Calu3 (cell line): ENCODE data around the gene CCIN. TPM values are rescaled to one million over a fixed set of nuclear protein-coding genes. Genes with fewer than 3 reads are reported as not detected.

ENCODE experiments used
- BruUV-seq: library from RNA; stranded (reverse); fragments of 400-500 nt; replicated peaks from 2 replicates; lab custom pipeline; 2021; lab: Mats Ljungman, UMichigan
- CTCF ChIA-PET: fragments of 300-600 bp; sonication (Branson Sonifier 250); formaldehyde crosslinking; loops from one replicate; lab custom pipeline; 2022; ENCODE audit warnings: antibody characterized with exemption; lab: Charles Lee
- DNase-seq: peaks from one replicate; pipeline ENCODE4 v3.0.0; 2022
- H3K27ac Mint-ChIP-seq: one replicate; pipeline ENCODE4 v1.8.0; 2022; ENCODE audit warnings: mixed read lengths; ENCODE audit not compliant: unreplicated experiment
- H3K27me3 Mint-ChIP-seq: one replicate; pipeline ENCODE4 v1.8.0; 2022; ENCODE audit warnings: mixed read lengths; ENCODE audit not compliant: unreplicated experiment
- H3K36me3 Mint-ChIP-seq: one replicate; pipeline ENCODE4 v1.8.0; 2022; ENCODE audit warnings: mild to moderate bottlenecking, moderate library complexity, mixed read lengths; ENCODE audit not compliant: insufficient read depth, unreplicated experiment
- H3K4me1 Mint-ChIP-seq: one replicate; pipeline ENCODE4 v1.8.0; 2022; ENCODE audit warnings: mild to moderate bottlenecking, low read depth, mixed read lengths; ENCODE audit not compliant: unreplicated experiment
- H3K4me3 Mint-ChIP-seq: one replicate; pipeline ENCODE4 v1.8.0; 2022; ENCODE audit warnings: mild to moderate bottlenecking, low read depth, moderate library complexity, mixed read lengths; ENCODE audit not compliant: unreplicated experiment
- H3K9me3 Mint-ChIP-seq: one replicate; pipeline ENCODE4 v1.8.0; 2022; ENCODE audit warnings: low read depth, mixed read lengths; ENCODE audit not compliant: unreplicated experiment
- intact Hi-C: fragments of 100-400 bp; cut with micrococcal nuclease; formaldehyde crosslinking; loops from one replicate; pipeline ENCODE4 v1.10.0; 2022; ENCODE audit not compliant: unreplicated experiment
- total RNA-seq: library from RNA; stranded (reverse); gene quantifications from 2 replicates; pipeline ENCODE4 v1.2.3, GENCODE V29; 2022
- TF ChIP-seq, protein P1 (sequence below): fragments of 200-600 bp; IDR thresholded peaks from one replicate; pipeline ENCODE4 v1.8.0; 2022; ENCODE audit warnings: antibody characterized with exemption; ENCODE audit not compliant: unreplicated experiment

CCIN gene
- total RNA-seq, 1 experiment from 2014 or later = not detected

DNA sequence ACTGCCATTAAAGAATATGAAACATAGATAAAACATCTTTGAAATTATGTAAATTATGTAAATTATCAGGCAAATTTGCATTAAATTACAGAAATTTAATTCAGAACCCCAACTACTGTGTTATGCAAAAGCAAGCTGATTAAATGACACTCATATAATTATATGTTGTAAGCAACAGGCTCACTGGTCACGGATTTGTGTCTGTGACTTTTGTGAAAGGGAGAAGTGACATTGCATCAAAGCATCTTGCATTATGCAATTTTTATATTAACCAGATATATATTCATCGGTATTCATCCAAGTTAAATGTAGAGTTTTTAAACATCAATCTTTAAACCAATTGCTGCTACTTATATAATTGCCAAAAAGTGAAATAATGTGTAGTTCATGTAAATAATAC lies 45.7 kb upstream of the CCIN start:
- no peak overlapping the region for H3K4me3 Mint-ChIP-seq
- H3K27me3 Mint-ChIP-seq = peaks cover 14% of the 10 kb centered on the region
- no peaks in the 10 kb centered on the region for H3K36me3 Mint-ChIP-seq
- CTCF ChIA-PET = no interaction called here
- DNase-seq = no peak
- no peak overlapping the region for H3K27ac Mint-ChIP-seq
- TF ChIP-seq, protein P1, sequence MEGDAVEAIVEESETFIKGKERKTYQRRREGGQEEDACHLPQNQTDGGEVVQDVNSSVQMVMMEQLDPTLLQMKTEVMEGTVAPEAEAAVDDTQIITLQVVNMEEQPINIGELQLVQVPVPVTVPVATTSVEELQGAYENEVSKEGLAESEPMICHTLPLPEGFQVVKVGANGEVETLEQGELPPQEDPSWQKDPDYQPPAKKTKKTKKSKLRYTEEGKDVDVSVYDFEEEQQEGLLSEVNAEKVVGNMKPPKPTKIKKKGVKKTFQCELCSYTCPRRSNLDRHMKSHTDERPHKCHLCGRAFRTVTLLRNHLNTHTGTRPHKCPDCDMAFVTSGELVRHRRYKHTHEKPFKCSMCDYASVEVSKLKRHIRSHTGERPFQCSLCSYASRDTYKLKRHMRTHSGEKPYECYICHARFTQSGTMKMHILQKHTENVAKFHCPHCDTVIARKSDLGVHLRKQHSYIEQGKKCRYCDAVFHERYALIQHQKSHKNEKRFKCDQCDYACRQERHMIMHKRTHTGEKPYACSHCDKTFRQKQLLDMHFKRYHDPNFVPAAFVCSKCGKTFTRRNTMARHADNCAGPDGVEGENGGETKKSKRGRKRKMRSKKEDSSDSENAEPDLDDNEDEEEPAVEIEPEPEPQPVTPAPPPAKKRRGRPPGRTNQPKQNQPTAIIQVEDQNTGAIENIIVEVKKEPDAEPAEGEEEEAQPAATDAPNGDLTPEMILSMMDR = no peak
- H3K9me3 Mint-ChIP-seq = no peaks in the 10 kb centered on the region
- intact Hi-C loops = no loop called here
- H3K4me1 Mint-ChIP-seq = no peaks in the 10 kb centered on the region
- no TSS peak for BruUV-seq

DNA sequence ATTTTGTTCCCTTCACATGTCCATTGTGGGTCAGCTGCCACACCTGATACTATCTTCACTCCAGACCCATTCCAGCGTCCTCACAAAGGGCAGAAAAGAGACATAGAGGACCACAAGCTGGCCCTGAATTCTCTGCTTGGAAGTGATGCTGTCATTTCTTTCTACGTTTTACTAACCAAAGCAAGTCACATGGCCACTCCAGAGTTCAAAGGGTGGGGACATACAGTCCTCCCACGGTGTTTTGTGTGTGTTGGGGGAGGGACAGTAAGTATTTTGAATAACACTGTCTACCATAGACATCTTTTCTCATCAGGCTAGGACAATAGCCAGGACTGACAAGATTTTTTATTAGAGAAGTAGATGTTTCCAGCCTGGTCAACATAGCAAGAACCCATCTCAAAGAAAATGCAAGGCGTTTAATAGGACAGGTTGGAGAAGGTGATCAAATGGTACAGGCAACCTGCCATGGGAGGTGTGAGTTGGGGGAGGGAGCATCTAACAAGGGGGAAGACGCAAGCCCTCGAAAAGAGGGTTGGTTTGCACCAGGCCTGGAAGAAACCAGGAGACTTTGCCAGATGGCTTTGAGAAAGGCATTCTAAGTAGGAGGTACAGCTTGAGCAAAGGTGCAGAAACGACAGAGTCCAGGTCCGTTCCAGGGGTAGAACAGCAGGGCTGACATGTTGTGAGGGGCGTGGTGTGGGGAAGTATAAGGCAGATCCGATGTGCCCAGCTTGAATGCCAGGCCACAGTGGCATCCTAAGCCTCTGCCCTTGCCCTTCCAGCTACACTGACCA lies 43.9 kb upstream of the CCIN start:
- Mint-ChIP-seq H3K27me3 (peaks cover 12% of the 10 kb centered on the region), H3K27ac (no peak overlapping the region), H3K4me3 (no peak overlapping the region), H3K36me3 (no peaks in the 10 kb centered on the region), H3K4me1 (no peaks in the 10 kb centered on the region), H3K9me3 (no peaks in the 10 kb centered on the region)
- DNase-seq = no peak
- BruUV-seq = no TSS peak
- CTCF ChIA-PET = no interaction called here
- intact Hi-C loops = no loop called here
- TF ChIP-seq, protein P1 = no peak

DNA sequence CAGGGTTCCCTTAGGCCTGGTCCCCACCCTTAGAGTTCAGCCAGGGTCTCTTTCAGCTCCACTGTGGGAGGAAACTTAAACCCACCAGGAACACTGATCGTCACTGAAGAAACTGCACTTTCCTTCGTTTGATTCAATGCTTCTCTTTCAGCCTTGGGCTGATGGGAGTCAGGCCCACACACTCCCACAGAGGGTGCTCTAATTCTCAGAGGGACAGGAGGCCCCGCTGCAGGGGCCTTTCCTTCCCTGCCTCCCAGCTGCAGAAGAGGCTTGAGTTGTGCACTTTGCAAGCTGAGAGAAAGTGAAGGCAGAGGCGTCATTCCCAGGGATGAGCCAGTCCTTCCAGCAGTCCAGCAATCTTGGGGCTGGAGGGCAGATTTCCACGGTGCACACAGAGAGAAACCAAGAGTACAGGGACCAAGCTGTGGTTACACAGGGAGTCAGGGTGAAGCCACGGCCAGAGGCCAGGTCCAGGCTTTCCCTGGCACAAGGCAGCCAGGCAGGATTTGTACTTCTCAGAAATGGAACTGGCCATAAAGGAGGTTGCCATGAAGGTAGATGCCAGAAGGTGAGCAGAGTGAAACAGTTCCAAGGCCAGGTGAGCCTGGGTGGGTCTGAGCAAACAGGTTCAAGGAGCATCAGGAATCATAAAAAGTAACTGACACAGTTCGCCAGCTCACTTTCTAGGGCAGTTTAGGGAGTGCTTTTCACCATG lies 43.0 kb upstream of the CCIN start:
- Mint-ChIP-seq H3K27ac (no peak overlapping the region), H3K4me3 (no peak overlapping the region), H3K36me3 (no peaks in the 10 kb centered on the region), H3K27me3 (peaks cover 10% of the 10 kb centered on the region), H3K4me1 (no peaks in the 10 kb centered on the region), H3K9me3 (no peaks in the 10 kb centered on the region)
- TF ChIP-seq, protein P1 = no peak
- BruUV-seq = no TSS peak
- intact Hi-C loops = no loop called here
- no peak for DNase-seq
- CTCF ChIA-PET = no interaction called here

GRCh38 chr9:36127652-36128244 lies 41.4 kb upstream of the CCIN start:
- no TSS peak for BruUV-seq
- Mint-ChIP-seq H3K27me3 (no peaks in the 10 kb centered on the region), H3K36me3 (no peaks in the 10 kb centered on the region), H3K4me1 (no peaks in the 10 kb centered on the region), H3K27ac (no peak overlapping the region), H3K4me3 (no peak overlapping the region), H3K9me3 (no peaks in the 10 kb centered on the region)
- TF ChIP-seq, protein P1 = no peak
- CTCF ChIA-PET = no interaction called here
- intact Hi-C loops = no loop called here
- DNase-seq = no peak
